HS-5 (cell line): ENCODE results near the gene DEUP1.
"Not testable (repeated sequence)": the region's sequence is repeated elsewhere in the genome, so short reads cannot be mapped to it uniquely, and the experiment has no call there.

Source experiments
- DNase-seq: peaks from one replicate; pipeline ENCODE4 v3.0.0-alpha.2; 2012; ENCODE audit warnings: low read depth

Gene DEUP1, protein sequence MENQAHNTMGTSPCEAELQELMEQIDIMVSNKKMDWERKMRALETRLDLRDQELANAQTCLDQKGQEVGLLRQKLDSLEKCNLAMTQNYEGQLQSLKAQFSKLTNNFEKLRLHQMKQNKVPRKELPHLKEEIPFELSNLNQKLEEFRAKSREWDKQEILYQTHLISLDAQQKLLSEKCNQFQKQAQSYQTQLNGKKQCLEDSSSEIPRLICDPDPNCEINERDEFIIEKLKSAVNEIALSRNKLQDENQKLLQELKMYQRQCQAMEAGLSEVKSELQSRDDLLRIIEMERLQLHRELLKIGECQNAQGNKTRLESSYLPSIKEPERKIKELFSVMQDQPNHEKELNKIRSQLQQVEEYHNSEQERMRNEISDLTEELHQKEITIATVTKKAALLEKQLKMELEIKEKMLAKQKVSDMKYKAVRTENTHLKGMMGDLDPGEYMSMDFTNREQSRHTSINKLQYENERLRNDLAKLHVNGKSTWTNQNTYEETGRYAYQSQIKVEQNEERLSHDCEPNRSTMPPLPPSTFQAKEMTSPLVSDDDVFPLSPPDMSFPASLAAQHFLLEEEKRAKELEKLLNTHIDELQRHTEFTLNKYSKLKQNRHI

GRCh38 chr11:93330446-93330984, at the start of gene DEUP1:
DEUP1 (plus strand) TSS chr11:93330742; CDS start chr11:93332260, 1,518 bp downstream.
- DNase-seq: no peak

GRCh38 chr11:93285430-93285829, 45.1 kb upstream of the DEUP1 start:
- DNase-seq: no peak

GRCh38 chr11:93287434-93287833, 43.1 kb upstream of the DEUP1 start:
- DNase-seq: no peak

DNA sequence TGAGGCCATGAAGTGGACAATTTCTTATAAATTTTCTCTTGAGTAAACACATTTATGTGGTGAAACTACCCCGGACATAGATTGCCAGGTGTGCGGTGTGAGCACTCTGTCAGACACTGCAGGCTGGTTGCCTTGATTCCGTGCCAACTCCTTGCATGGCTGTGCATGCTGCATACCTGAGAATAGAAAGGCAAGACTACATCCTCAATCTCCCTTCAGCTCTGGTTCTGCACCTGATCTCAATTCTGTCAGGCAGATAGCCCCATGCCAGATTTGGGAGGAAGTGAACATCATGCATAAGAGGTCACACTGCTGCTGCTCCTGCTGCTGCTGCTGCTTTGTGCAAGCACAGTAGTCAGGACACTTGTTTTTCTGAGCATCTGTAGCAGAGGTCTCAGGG, 42.5 kb upstream of the DEUP1 start:
- no peak for DNase-seq

DNA sequence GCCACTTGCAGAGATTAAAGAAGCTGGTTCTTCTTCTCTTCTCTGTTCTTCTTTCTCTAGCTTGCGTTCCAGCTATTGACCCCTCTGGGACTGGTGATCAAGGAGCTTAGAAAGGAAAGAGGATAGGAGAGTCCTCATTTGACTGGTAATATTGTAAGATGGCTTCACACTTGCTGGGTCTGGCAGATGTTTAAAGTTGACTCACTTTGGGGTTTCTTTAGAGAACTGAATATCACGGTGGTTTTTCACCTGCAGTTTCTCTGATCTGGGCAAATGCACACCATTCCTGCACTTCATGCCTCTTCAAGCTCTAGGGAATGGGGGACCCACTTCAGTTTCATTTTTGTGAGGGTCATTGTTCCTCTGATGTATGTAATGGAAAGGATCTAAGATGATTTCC, 41.8 kb upstream of the DEUP1 start:
- DNase-seq: no peak

DNA sequence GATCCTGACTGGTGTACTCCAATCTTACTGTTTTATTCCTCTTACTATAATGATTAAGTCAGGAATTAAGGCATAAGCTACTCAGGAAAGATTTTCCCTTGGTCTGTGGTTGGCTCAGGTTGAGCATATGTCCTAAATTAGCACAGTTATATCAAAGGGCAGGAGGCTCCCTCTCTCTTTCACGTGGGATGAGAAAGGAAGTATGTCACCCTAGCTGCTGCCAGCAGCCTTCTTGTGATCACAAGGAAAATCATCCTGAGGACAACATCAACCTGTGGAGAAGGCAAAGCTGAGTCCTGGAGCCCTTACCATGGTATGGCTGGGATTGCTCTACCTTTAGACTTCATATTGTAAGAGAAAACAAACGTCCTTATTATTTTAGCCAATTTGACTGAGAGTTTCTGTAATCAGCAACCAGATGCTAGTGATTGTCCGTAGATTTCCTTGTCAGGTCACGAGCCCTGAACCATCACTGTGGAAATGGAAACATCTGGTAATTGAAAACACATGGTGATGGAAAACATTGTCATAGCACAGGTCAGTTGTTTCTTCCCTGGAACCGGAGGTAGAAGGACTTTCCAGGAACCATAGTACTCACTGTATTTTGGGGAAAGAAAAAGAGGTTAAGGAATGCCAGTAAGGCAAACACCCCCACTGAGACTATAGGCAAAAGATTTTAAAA, 40.6 kb upstream of the DEUP1 start:
- no peak for DNase-seq

GRCh38 chr11:93291110-93291509, 39.4 kb upstream of the DEUP1 start:
- no peak for DNase-seq

GRCh38 chr11:93291898-93292297, 38.6 kb upstream of the DEUP1 start:
- DNase-seq: no peak

GRCh38 chr11:93295921-93296575, 34.5 kb upstream of the DEUP1 start:
- DNase-seq: no peak

DNA sequence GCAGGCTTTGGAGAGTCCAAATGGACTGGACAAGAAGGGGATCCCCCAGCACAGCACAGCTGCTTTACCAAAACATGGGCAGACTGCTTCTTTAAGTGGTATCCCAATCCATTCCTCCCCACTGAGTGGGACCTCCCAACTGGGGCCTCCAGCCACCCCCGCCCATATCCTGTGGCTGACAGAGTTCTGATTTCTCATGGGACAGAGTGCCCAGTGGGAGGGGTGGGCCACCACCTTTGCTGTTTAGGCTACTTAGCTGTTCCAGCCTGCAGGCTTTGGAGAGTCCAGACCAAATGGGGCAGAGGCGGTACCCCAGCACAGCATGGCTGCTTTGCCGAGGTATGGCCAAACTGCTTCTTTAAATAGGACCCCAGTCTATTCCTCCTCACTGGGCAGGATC, 26.9 kb upstream of the DEUP1 start:
- no peak for DNase-seq

- not testable (repeated sequence) for DNase-seq
Measured at GRCh38 chr11:93314399-93314798, 16.1 kb upstream of the DEUP1 start.

- no peak for DNase-seq
Measured at GRCh38 chr11:93319224-93319839, 11.2 kb upstream of the DEUP1 start.

DNA sequence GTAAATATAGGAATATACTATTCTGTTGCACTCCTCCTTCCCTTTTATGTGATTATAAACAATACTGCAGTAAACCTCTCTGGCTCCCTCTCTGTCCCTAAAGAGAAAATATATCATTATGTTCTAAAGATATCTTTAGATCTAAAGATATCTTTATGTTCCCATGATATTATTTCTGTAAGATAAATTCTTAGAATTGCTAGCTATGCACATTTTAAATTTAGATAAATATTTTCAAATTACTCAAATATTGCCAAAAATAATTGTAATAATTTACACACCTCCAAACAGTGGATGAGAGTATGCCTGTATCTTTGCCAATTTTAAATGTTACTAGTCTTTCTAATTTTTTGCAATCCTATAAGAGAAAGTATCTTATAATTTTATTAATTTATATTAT, 10.3 kb upstream of the DEUP1 start:
- no peak for DNase-seq

- DNase-seq: no peak
Measured at GRCh38 chr11:93322207-93322606, 8.3 kb upstream of the DEUP1 start.

- no peak for DNase-seq
Measured at GRCh38 chr11:93323747-93324146, 6.8 kb upstream of the DEUP1 start.

DNA sequence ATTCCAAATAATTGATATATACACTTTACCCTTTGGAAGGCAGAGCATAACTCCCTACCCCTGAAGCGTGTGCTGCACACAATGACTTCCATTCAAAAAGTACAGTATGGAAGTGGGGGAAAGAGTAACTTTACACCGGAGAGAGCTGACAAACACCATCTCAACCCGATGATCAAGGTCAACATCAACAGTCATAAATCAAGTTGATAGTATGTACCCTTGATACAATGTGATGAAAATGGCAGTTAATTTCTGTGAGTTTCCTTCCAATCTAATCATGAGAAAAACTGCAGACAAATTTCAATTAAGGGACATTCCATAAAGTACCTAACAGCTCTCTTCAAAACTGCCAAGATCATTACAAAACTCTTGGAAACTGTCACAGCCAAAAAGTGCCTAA, 6.0 kb upstream of the DEUP1 start:
- DNase-seq: no peak

DNA sequence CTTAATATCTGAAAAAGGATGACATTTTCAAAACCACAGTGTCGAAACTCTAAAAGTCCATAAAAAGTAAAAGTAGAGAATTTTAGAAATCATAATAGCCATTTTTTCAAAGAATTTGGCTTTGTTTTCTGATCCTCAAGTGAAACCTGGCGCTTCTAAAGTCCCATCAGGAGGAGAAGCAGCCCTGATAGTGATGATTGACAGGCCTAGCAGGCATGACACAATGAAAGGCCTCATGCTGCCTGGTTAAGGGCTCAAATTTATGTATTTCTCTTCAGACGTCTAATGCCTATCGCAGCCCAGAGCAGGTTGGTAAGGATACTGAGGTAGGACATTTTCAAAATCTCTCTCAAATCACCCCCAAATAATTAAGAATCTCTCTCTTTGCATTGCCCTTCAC, 3.9 kb upstream of the DEUP1 start:
- DNase-seq: no peak

DNA sequence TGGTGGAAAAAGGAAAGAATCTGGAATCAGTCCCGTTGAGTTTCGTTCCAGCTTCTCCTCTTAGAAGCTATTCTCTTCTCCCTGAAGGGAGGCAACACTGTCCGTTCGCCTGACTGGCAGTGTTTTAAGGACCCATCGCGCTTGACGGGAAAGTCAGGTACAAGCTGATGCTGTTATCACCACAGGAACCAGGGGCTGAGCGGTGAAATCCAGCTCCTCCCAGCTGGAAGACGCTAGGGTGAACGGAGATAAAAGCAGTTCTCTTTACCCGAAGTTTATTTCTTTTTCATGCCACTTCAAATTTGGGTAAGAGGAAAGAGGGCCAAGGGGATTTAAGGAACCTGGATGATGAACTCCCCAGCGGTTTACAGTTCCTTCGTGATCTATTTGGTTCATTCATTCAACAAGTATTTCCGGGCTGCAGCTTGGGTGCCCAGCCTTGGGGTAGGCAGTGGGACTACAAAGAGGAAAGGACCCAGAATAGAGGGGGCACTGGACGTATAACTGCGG, 551 bp upstream of the DEUP1 start:
- DNase-seq: no peak

- DNase-seq: no peak
Measured at GRCh38 chr11:93340223-93340622, 9.7 kb downstream of the DEUP1 start.

- no peak for DNase-seq
Measured at GRCh38 chr11:93344855-93345333, 14.4 kb downstream of the DEUP1 start.

- DNase-seq: no peak
Measured at GRCh38 chr11:93348930-93349329, 18.4 kb downstream of the DEUP1 start.

DNA sequence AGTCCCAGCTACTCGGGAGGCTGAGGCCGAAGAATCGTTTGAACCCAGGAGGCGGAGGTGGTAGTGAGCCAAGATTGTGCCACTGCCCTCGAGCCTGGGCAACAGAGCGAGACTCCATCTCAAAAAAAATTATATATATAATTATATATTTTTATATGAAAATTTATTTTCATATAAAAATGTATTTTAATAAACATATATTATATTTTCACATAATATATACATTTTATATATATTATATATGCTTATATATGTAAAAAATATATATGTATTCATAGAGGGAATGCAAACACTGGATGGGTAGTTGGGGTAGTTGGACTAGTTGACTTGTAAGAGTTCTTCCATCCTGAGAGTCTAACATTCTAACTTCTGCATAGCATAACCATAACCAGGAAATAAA, 20.3 kb downstream of the DEUP1 start:
- DNase-seq: no peak
